Measurements from ENCODE around the gene TMTC1.

GRCh38 chr12:29627221-29627620, 156.5 kb downstream of the TMTC1 start:
- TF ChIP-seq CTCF (IDR thresholded peaks at IDR 0.05) (no peak), EZH2 (IDR thresholded peaks at IDR 0.05) (no peak), EZH2phosphoT487 (IDR thresholded peaks at IDR 0.05) (no peak)
